ENCODE results near the gene VPS33B. TPM values are rescaled to one million over a fixed set of nuclear protein-coding genes. Genes with fewer than 3 reads are reported as not detected.

Gene VPS33B
- total and polyA plus RNA-seq, 2 of the 8 experiments (the other 6 are each of a cell fraction or from before 2014, with no cell fraction given), result 11.8 to 17.3 TPM

DNA sequence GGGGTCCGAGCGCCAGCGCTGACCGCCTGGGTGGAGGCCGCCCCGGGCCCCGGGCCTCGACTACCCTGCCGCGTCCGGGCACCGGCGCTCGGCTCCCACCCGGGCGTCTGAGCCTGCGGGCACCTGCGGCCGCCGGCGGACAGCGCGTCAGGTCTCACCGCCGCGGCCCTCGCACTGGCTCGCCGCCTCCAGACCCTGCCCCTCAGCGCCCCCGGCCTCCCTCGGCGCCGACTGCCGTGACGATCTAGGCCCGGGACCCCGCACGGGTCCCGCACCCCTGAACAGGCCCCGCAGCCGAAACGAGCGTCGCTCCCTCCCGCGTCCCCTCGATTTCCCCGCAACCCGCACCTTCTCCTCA, 28.4 kb downstream of the VPS33B start:
- TF ChIP-seq TAF1 (IDR thresholded peaks at IDR 0.05; ENCODE audit: low read depth, low read length) (no peak), BCL11A (IDR thresholded peaks at IDR 0.05; ENCODE audit: low read depth in 2 of 2, low read length in 2 of 2) (no peak), HDAC2 (IDR thresholded peaks at IDR 0.05; ENCODE audit: borderline replicate concordance in 1 of 2, low read depth in 2 of 2, low read length in 2 of 2) (peak in 1 of 2 experiments; percentile 71; a peak in 1 of 4 replicates), YY1 (IDR thresholded peaks at IDR 0.05; ENCODE audit: low read depth, low read length) (no peak), KDM5A (IDR thresholded peaks at IDR 0.05; ENCODE audit: low read length) (no peak), KDM4A (IDR thresholded peaks at IDR 0.05; ENCODE audit: low read depth, low read length, severe bottlenecking) (peak; percentile 91)
- H4K5ac ChIP-seq (ENCODE audit: insufficient read length, low read depth, low read length), result peak overlapping the region; percentile 85
- peak overlapping the region; percentile 61 for H2BK120ac ChIP-seq (replicated peaks; ENCODE audit: low read depth, low read length)
- H2AK5ac ChIP-seq (ENCODE audit: low read depth, low read length), result no peak overlapping the region
- H2BK20ac ChIP-seq (ENCODE audit: low read length), result no peak overlapping the region
- H3K4ac ChIP-seq (replicated peaks; ENCODE audit: insufficient read length, low read depth, low read length), result peak overlapping the region; percentile 65
- no peak overlapping the region for H2BK12ac ChIP-seq (ENCODE audit: low read depth, low read length)
- WGBS, 2 experiments (ENCODE audit: extremely low coverage in 1 of 2, insufficient coverage in 1 of 2, insufficient read length in 1 of 2, insufficient replicate concordance in 2 of 2, low coverage in 1 of 2, low lambda C conversion rate in 2 of 2, missing lambda C conversion rate in 1 of 2), result 8% methylated on average over 5 of the region's 50 CpGs; no CpG with 5 or more reads in 1 of the 2 experiments
- peak overlapping the region; percentile 88 for H2BK5ac ChIP-seq (ENCODE audit: low read depth, low read length)
- H2AFZ ChIP-seq (ENCODE audit: low read length), result peak overlapping the region; percentile 37; the same call in 1 of the 2 replicates
- no peak for FAIRE-seq
- peak overlapping the region; percentile 80 for H3K27ac ChIP-seq (ENCODE audit: low read depth, low read length)
- H3K56ac ChIP-seq (replicated peaks; ENCODE audit: insufficient read length, low read depth, low read length), result peak overlapping the region; percentile 62
- H3K4me2 ChIP-seq (ENCODE audit: insufficient read depth in 1 of 2, low read depth in 2 of 2, low read length in 2 of 2), result peak overlapping the region; percentile 59 to 61; a peak in 3 of 4 replicates
- peak overlapping the region; percentile 93; the same call in 1 of the 2 replicates for H3K18ac ChIP-seq (ENCODE audit: extremely low read depth, low read length)
- H3K4me1 ChIP-seq (replicated peaks in 1 of 4; ENCODE audit: control insufficient read depth in 3 of 4, insufficient read depth in 4 of 4, low read length in 3 of 4), result peaks cover 0 to 5% (median 0%) of the 10 kb centered on the region in 4 experiments; a peak in 1 of 7 replicates
- peaks cover 6% of the 10 kb centered on the region for H3K79me1 ChIP-seq (ENCODE audit: low read depth, low read length)
- H3K23ac ChIP-seq (ENCODE audit: insufficient read length), result no peak overlapping the region
- ChIA-PET POLR2A (ENCODE audit: partially characterized antibody) (interaction anchor here (0.7 to 1.3 kb wide), 7 partner anchors 10 to 71 kb away, joined by 3 to 9 read pairs (median 3); partner anchors contain the start of genes RCCD1 and VPS33B), CTCF (ENCODE audit: partially characterized antibody) (interaction anchor here (0.9 to 1.4 kb wide), 4 partner anchors 13 to 59 kb away, joined by 3 to 4 read pairs (median 3); no protein-coding TSS in a partner anchor)
- H3K9ac ChIP-seq (replicated peaks in 1 of 4; ENCODE audit: extremely low read depth in 1 of 4, low read depth in 3 of 4, low read length in 3 of 4), result peak overlapping the region; percentile 55 to 95 (median 89)
- H3K4me3 ChIP-seq (ENCODE audit: extremely low read depth in 1 of 4, insufficient read depth in 2 of 4, low read depth in 3 of 4, low read length in 4 of 4), result peak overlapping the region; percentile 78 to 87 (median 86)
- peak overlapping the region; percentile 40; the same call in 1 of the 2 replicates for H2BK15ac ChIP-seq (ENCODE audit: low read length)
- no peak for DNase-seq (ENCODE audit: low read depth in 1 of 2, low spot score in 2 of 2)
- H4K20me1 ChIP-seq (replicated peaks in 1 of 2; ENCODE audit: control insufficient read depth in 1 of 2, insufficient read depth in 2 of 2, low read length in 2 of 2), result peaks cover 3 to 8% of the 10 kb centered on the region in 2 experiments
- H3K27me3 ChIP-seq (replicated peaks in 1 of 4; ENCODE audit: control insufficient read depth in 3 of 4, extremely low read depth in 1 of 4, insufficient read depth in 3 of 4, low read length in 3 of 4), result no peaks in the 10 kb centered on the region
- H3K9me3 ChIP-seq (ENCODE audit: insufficient read depth in 2 of 2, low read depth in 1 of 2, low read length in 1 of 2), result no peaks in the 10 kb centered on the region
- peaks cover 4 to 17% (median 14%) of the 10 kb centered on the region in 4 experiments for H3K36me3 ChIP-seq (ENCODE audit: control insufficient read depth in 2 of 4, insufficient read depth in 4 of 4, low read length in 3 of 4)
- peak overlapping the region; percentile 99 for H4K91ac ChIP-seq (replicated peaks; ENCODE audit: insufficient read length, low read length)
- peak overlapping the region; percentile 88 for H4K8ac ChIP-seq (ENCODE audit: extremely low read depth, insufficient read depth, low read length)
- peaks cover 12 to 60% of the 10 kb centered on the region in 2 experiments for H3K79me2 ChIP-seq (ENCODE audit: control insufficient read depth in 1 of 2, insufficient read depth in 2 of 2, low read length in 2 of 2)
- peaks cover 9% of the 10 kb centered on the region for H3K23me2 ChIP-seq (ENCODE audit: low read depth, low read length)
- H3K14ac ChIP-seq (ENCODE audit: insufficient read length), result no peak overlapping the region

All from H1 (cell line).